Breast epithelium (tissue), 4 donors: ENCODE results near the gene ODAD2. TPM values are rescaled to one million over a fixed set of nuclear protein-coding genes. Genes with fewer than 3 reads are reported as not detected.

Experiments used
- DNase-seq, 2 donors: peaks; one replicate each; pipeline ENCODE4 v3.0.0-alpha.2; 2019; ENCODE audit warnings: low spot score in 2 of 2
- H3K27ac ChIP-seq, 2 donors: fragments of 200-600 bp; sonication (generic) in 1 of 2; one replicate each; pipeline ENCODE4 v1.5.1; 2016 to 2019; ENCODE audit warnings: mild to moderate bottlenecking in 1 of 2
- H3K27me3 ChIP-seq, 2 donors: fragments of 200-600 bp; sonication (generic) in 1 of 2; one replicate each; pipeline versions ENCODE4 v1.5.1 to v1.6.0; 2017 to 2019; ENCODE audit warnings: control low read depth in 1 of 2, mild to moderate bottlenecking in 1 of 2
- H3K36me3 ChIP-seq: fragments of 200-600 bp; one replicate; pipeline ENCODE4 v1.5.1; 2019
- H3K4me1 ChIP-seq, 2 donors: fragments of 200-600 bp; sonication (generic); one replicate each; pipeline ENCODE4 v1.5.1; 2016 to 2019; ENCODE audit warnings: control low read depth in 1 of 2
- H3K4me3 ChIP-seq, 3 donors: fragments of 200-600 bp; sonication (generic); 1 replicate in 2 of 3; 2 replicates in 1 of 3; pipeline ENCODE4 v1.5.1; 2016 to 2019; ENCODE audit warnings: mild to moderate bottlenecking in 3 of 3, moderate library complexity in 2 of 3
- H3K9me3 ChIP-seq, 2 donors: fragments of 200-600 bp; sonication (generic) in 1 of 2; one replicate each; pipeline ENCODE4 v1.5.1; 2016 to 2019; ENCODE audit warnings: control low read depth in 1 of 2
- CTCF ChIP-seq, 3 donors: fragments of 450-650 bp; IDR thresholded peaks; one replicate each; pipeline ENCODE4 v1.5.1; 2016 to 2017; ENCODE audit warnings: antibody characterized with exemption in 3 of 3, mild to moderate bottlenecking in 3 of 3, moderate library complexity in 3 of 3
- POLR2A ChIP-seq: fragments of 450-650 bp; IDR thresholded peaks from one replicate; pipeline ENCODE4 v1.6.1; 2016; ENCODE audit warnings: antibody characterized with exemption, mild to moderate bottlenecking, moderate library complexity
- POLR2AphosphoS5 ChIP-seq, 3 donors: sonication (generic); formaldehyde crosslinking; IDR thresholded peaks; one replicate each; pipeline ENCODE4 v1.6.1; 2017; ENCODE audit warnings: antibody characterized with exemption in 3 of 3
- intact Hi-C: fragments of 100-400 bp; cut with DNase I; formaldehyde crosslinking; loops from one replicate; pipeline ENCODE4 v1.15.1; 2023; ENCODE audit warnings: low total_unique reads
- total RNA-seq, 3 donors: library from RNA; depleted of rRNA; stranded (reverse); fragments of >200 nt; gene quantifications; one replicate each; pipeline ENCODE4 v1.1.0, GENCODE V29; 2016

Gene ODAD2
- total RNA-seq, 3 donors from 2014 or later = 0.29 to 0.33 TPM; not detected in 1

DNA sequence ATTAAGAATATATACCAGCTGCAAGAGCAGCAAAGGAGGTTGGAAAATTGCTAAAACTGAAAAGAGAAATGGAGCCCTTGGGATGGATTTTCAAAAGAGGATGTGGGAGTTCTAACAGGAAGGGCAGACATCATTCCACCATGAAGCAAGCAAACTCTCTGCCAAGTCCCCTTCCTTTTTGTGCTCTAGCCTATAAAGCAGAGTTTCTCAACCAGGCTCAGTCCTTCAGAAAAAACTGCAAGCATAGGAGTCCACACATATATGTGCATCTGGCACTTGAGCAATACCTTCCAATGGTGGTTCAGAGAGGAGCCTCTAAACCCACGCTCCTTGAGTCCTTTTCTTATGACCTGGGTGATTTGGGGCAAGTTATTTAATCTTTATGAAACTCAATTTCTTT is 154.7 kb downstream of the ODAD2 start:
- Histone ChIP-seq H3K4me3 (no peak overlapping the region), H3K9me3 (peaks cover 0 to 5% of the 10 kb centered on the region in 2 donors), H3K27me3 (no peaks in the 10 kb centered on the region), H3K36me3 (no peaks in the 10 kb centered on the region), H3K27ac (no peak overlapping the region), H3K4me1 (no peaks in the 10 kb centered on the region)
- no peak for DNase-seq
- TF ChIP-seq POLR2A = no peak
- no peak for TF ChIP-seq CTCF (IDR thresholded peaks at IDR 0.05)
- TF ChIP-seq POLR2AphosphoS5 (IDR thresholded peaks at IDR 0.05) = no peak
- intact Hi-C loops = no loop called here

- H3K27me3 ChIP-seq = no peaks in the 10 kb centered on the region
- H3K4me3 ChIP-seq = no peak overlapping the region
- TF ChIP-seq POLR2AphosphoS5 (IDR thresholded peaks at IDR 0.05) (no peak), POLR2A (no peak), CTCF (IDR thresholded peaks at IDR 0.05) (no peak)
- H3K27ac ChIP-seq = no peak overlapping the region
- H3K9me3 ChIP-seq = no peaks in the 10 kb centered on the region
- intact Hi-C loops = no loop called here
- H3K4me1 ChIP-seq = no peaks in the 10 kb centered on the region
- DNase-seq = no peak
- H3K36me3 ChIP-seq = no peaks in the 10 kb centered on the region
Measured at GRCh38 chr10:27838901-27839300, 160.0 kb downstream of the ODAD2 start.

GRCh38 chr10:27838361-27838760 is 160.5 kb downstream of the ODAD2 start:
- H3K36me3 ChIP-seq = no peaks in the 10 kb centered on the region
- H3K9me3 ChIP-seq = no peaks in the 10 kb centered on the region
- H3K27ac ChIP-seq = no peak overlapping the region
- no peak overlapping the region for H3K4me3 ChIP-seq
- H3K4me1 ChIP-seq = no peaks in the 10 kb centered on the region
- no peak for DNase-seq
- no peaks in the 10 kb centered on the region for H3K27me3 ChIP-seq
- intact Hi-C loops = no loop called here
- no peak for TF ChIP-seq CTCF (IDR thresholded peaks at IDR 0.05)
- no peak for TF ChIP-seq POLR2AphosphoS5 (IDR thresholded peaks at IDR 0.05)
- TF ChIP-seq POLR2A = no peak

DNA sequence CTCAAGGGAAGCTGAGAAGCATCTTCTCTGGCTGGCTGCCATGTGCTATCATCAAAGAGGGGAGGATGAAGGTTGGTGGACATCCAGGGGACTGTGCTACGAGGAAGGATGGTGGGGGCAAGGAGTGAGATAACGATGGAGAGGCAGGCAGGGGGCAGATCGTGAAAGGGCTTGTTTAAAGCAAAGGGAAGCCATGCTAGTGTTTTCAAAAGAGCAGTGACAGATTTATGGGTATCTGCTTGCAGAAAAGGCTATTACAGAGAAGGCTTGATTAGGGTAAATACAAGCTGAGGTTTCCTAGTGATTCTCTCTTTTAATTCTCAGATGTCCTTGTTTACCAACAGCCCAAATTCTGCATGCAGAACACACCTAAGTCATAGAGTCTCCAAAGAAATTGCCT is 164.4 kb downstream of the ODAD2 start:
- intact Hi-C loops = no loop called here
- no peaks in the 10 kb centered on the region for H3K4me1 ChIP-seq
- TF ChIP-seq POLR2A = no peak

DNA sequence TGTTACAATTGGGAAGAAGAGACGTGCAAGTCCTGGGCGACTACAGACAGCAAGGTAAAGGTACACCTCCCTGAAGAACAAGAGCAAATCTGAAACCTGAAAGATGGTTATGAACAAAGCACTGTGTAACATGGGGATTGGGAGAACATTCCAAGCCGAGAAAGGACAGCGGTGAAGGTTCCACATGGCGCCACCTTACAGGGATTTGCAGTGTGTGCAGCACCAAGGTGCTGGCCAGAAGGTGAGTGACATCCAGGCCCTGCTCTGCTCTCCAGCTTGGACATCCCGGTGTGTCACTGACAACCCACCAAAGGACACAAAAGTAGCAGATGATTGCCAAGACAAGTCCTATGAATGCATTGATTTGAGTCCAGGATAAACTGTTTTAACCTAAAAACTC is 165.1 kb downstream of the ODAD2 start:
- Histone ChIP-seq H3K36me3 (no peaks in the 10 kb centered on the region), H3K4me1 (no peaks in the 10 kb centered on the region), H3K27me3 (no peaks in the 10 kb centered on the region), H3K27ac (no peak overlapping the region), H3K4me3 (no peak overlapping the region), H3K9me3 (no peaks in the 10 kb centered on the region)
- no peak for DNase-seq
- intact Hi-C loops = no loop called here
- no peak for TF ChIP-seq CTCF (IDR thresholded peaks at IDR 0.05)
- TF ChIP-seq POLR2AphosphoS5 (IDR thresholded peaks at IDR 0.05) = no peak
- no peak for TF ChIP-seq POLR2A

More for the DNA sequence above, 164.4 kb downstream of the ODAD2 start:
- no peak for DNase-seq
- Histone ChIP-seq H3K27me3 (no peaks in the 10 kb centered on the region), H3K27ac (no peak overlapping the region), H3K4me3 (no peak overlapping the region), H3K9me3 (no peaks in the 10 kb centered on the region), H3K36me3 (no peaks in the 10 kb centered on the region)

DNA sequence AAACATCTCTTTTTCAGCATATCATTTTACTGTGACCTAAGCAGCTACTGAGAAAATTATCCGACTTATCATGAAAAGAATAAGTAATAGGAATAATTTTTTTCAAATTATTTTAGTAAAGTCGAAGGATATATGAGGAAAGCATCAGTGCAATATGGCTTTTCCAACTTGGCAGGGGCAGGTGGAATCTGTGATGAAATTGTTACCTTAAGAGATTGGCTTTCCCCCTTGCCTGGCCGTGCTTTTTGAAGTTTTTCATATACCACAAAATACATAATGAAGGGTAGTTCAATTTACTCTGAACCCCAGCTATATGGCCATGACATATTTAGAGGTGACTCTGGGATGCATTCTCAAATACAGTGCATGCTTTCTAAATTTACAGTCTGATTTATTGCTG is 166.1 kb downstream of the ODAD2 start:
- no peak for DNase-seq
- intact Hi-C loops = no loop called here
- TF ChIP-seq POLR2A = no peak
- TF ChIP-seq CTCF (IDR thresholded peaks at IDR 0.05) = no peak
- TF ChIP-seq POLR2AphosphoS5 (IDR thresholded peaks at IDR 0.05) = no peak
- no peak overlapping the region for H3K4me3 ChIP-seq
- H3K36me3 ChIP-seq = no peaks in the 10 kb centered on the region
- H3K9me3 ChIP-seq = no peaks in the 10 kb centered on the region
- no peaks in the 10 kb centered on the region for H3K27me3 ChIP-seq
- no peak overlapping the region for H3K27ac ChIP-seq
- H3K4me1 ChIP-seq = no peaks in the 10 kb centered on the region
